Measurements from ENCODE around the gene LPXN. TPM values are rescaled to one million over a fixed set of nuclear protein-coding genes. Genes with fewer than 3 reads are reported as not detected.
A peak's percentile ranks its signal among the peaks of the same experiment; 100 is the strongest.

The LPXN gene
- total and polyA plus RNA-seq, 10 donors = 50.8 to 83.7 (median 65.5) TPM

GRCh38 chr11:58562375-58562800, 13.3 kb downstream of the LPXN start:
- Histone ChIP-seq H3K27me3 (replicated peaks in 1 of 7) (no peaks in the 10 kb centered on the region), H3K4me1 (peaks cover 0 to 71% (median 25%) of the 10 kb centered on the region in 6 donors), H3K4me3 (no peak overlapping the region), H3K36me3 (peaks cover 0 to 85% (median 18%) of the 10 kb centered on the region in 6 donors), H3K27ac (peak overlapping the region in 3 of 8 donors; percentile 11 to 59 (median 48)), H3K9me3 (no peaks in the 10 kb centered on the region)
- TF ChIP-seq POLR2AphosphoS5 (IDR thresholded peaks at IDR 0.05) = no peak
- TF ChIP-seq POLR2A (IDR thresholded peaks at IDR 0.05) = no peak
- no peak for TF ChIP-seq CTCF (IDR thresholded peaks at IDR 0.05 in 8 of 11, conservative IDR thresholded peaks at IDR 0.05 in 3 of 11)
- intact Hi-C loops (cut with DNase I; ENCODE audit: low total_unique reads) = no loop called here
- DNase-seq = no peak

- H3K27ac ChIP-seq = peak overlapping the region in 1 of 8 donors; percentile 59
- H3K27me3 ChIP-seq (replicated peaks in 1 of 7) = no peaks in the 10 kb centered on the region
- H3K4me1 ChIP-seq = peaks cover 0 to 69% (median 23%) of the 10 kb centered on the region in 6 donors
- H3K36me3 ChIP-seq = peaks cover 0 to 82% (median 16%) of the 10 kb centered on the region in 6 donors
- intact Hi-C loops (cut with DNase I; ENCODE audit: low total_unique reads) = no loop called here
- TF ChIP-seq POLR2AphosphoS5 (IDR thresholded peaks at IDR 0.05) = no peak
- TF ChIP-seq CTCF (IDR thresholded peaks at IDR 0.05 in 8 of 11, conservative IDR thresholded peaks at IDR 0.05 in 3 of 11) = no peak
- no peak for TF ChIP-seq POLR2A (IDR thresholded peaks at IDR 0.05)
- H3K4me3 ChIP-seq = no peak overlapping the region
- no peak for DNase-seq
- 90 to 98% (median 93%) methylated on average over 2 of the region's 2 CpGs for WGBS, 5 donors
- no peaks in the 10 kb centered on the region for H3K9me3 ChIP-seq
Observed at GRCh38 chr11:58561394-58562098, 14.1 kb downstream of the LPXN start.

- Histone ChIP-seq H3K4me1 (peaks cover 0 to 69% (median 23%) of the 10 kb centered on the region in 6 donors), H3K4me3 (no peak overlapping the region), H3K36me3 (peaks cover 0 to 77% (median 16%) of the 10 kb centered on the region in 6 donors), H3K27ac (no peak overlapping the region), H3K27me3 (replicated peaks in 1 of 7) (no peaks in the 10 kb centered on the region), H3K9me3 (no peaks in the 10 kb centered on the region)
- 44 to 85% (median 75%) methylated on average over 2 of the region's 2 CpGs for WGBS, 5 donors
- intact Hi-C loops (cut with DNase I; ENCODE audit: low total_unique reads) = no loop called here
- DNase-seq = no peak
- TF ChIP-seq POLR2A (IDR thresholded peaks at IDR 0.05) (no peak), CTCF (IDR thresholded peaks at IDR 0.05 in 8 of 11, conservative IDR thresholded peaks at IDR 0.05 in 3 of 11) (no peak), POLR2AphosphoS5 (IDR thresholded peaks at IDR 0.05) (no peak)
Observed at GRCh38 chr11:58560842-58561241, 14.8 kb downstream of the LPXN start.

GRCh38 chr11:58549644-58550043, 26.0 kb downstream of the LPXN start:
- 96 to 97% (median 96%) methylated on average over 7 of the region's 7 CpGs for WGBS, 5 donors
- no peak overlapping the region for H3K4me3 ChIP-seq
- no peaks in the 10 kb centered on the region for H3K27me3 ChIP-seq (replicated peaks in 1 of 7)
- intact Hi-C loops (cut with DNase I; ENCODE audit: low total_unique reads) = no loop called here
- no peak overlapping the region for H3K27ac ChIP-seq
- TF ChIP-seq POLR2AphosphoS5 (IDR thresholded peaks at IDR 0.05) = no peak
- no peak for TF ChIP-seq POLR2A (IDR thresholded peaks at IDR 0.05)
- no peak for TF ChIP-seq CTCF (IDR thresholded peaks at IDR 0.05 in 8 of 11, conservative IDR thresholded peaks at IDR 0.05 in 3 of 11)
- no peak for DNase-seq
- H3K36me3 ChIP-seq = peaks cover 4 to 100% (median 92%) of the 10 kb centered on the region in 6 donors
- peaks cover 0 to 10% (median 0%) of the 10 kb centered on the region in 8 donors for H3K9me3 ChIP-seq
- H3K4me1 ChIP-seq = no peaks in the 10 kb centered on the region

Measured in spleen (tissue), 11 donors.